ENCODE data around the gene RBM4B.

RBM4B gene

DNA sequence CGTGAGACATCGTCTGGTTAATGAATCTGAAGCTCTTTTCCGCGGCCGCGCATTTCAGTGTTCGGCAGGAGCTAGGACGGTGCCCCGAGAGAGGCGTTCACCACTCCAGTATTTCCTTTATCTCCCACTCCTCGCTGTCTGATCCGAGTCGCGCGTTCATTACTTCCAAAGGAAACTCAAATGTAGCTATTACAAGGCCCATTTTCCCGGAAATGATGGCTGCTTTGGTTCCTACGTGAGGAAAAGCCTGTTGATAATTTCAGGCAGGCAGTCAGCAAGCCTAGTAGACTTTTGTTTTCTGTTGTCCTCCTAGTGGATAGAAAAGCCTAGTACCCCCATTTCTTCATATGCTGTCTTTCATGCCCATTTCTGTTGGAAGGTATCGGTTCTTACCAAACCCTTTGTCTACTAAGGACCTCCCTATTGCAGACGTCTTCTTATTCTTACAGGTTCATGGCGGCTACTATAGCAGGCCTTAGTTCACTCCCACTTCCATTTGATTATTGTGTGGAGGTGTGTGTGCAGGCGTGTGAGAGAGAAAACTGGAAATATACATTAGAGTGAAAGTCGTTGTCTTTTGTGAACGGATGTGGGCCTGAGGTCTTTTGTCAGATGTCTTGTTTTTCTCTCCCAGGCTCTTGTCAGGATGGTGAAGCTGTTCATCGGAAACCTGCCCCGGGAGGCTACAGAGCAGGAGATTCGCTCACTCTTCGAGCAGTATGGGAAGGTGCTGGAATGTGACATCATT lies 38.4 kb downstream of the RBM4B start:
- no peak for DNase-seq

DNA sequence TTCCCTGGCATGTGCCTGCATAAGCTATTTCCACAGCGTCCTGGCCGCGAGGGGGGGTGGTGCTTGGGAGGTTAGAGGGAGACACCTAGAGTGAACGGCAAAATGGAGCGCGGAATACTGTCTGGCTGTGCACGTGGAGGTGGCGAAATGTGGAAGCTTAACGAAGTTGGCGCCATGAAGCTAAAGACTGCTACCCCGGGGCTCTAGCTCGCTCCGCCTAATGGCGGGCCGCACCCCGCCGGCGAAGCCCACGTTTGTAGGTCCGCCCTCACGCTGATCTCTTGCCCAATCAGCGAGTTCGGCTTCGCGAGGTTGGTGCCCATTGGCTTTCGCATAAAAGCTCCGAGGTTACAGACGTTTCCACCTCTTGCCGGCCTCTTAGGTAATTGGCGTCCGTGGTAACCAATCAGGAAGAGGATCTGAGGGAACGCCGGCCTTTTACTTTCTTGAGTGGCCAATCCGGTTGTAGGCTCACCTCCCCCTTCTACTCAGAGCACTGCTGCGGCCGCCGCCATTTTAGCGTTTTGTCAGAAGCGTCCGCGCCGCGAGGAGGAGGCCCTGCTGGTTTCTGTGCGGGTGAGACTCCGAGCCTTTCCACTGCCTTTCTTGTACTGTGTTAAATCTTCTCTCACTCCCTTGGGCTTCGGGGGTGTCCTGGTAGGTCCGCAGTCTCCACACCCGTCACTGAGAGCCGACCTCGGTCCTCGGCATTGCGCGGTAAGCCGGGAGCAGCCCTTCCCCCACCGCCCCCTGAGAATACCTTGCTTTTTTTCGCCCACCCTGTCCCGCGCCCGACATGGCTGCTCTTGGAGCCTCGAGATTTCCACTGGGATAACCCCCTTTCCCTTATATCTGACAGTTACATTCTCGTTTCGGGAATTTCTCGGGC lies 39.3 kb downstream of the RBM4B start, which contains the start of gene RBM4:
TSS of gene RBM4 (plus strand) at position 527 of the 889 bp plus-strand sequence. CDS start 1,009 bp downstream, outside the sequence.
- peak; percentile 99 for DNase-seq

DNA sequence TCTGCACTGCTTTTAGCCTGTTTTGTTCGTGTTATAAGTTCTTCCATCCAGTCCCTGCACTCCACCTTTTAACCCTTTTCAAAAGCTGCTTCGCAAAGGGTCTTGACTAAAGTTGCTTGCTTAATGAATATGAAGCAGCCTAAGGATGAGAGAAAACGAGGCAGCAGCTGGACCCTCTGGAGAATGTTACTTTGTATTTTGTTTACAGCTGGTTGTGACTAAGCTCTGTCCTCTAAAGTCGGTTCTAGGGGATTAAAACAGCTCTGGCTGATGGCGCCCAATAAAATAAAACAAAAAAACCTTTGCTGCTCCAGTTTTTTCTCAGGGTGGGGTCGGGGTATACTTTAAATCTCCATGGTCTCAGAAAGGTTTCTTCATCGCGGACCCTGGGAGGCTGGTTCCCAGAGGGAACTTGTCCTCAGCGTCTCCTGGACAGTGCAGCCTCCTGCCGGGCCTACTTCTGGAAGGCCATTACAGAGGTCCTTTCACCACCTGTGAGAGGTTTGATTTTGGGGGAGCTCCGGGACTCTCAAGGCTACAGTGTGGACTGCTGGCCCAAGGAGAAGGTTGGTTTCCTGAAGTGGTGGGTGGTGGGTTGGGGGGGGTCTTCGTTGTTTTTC lies 40.0 kb downstream of the RBM4B start:
- DNase-seq, result no peak

DNA sequence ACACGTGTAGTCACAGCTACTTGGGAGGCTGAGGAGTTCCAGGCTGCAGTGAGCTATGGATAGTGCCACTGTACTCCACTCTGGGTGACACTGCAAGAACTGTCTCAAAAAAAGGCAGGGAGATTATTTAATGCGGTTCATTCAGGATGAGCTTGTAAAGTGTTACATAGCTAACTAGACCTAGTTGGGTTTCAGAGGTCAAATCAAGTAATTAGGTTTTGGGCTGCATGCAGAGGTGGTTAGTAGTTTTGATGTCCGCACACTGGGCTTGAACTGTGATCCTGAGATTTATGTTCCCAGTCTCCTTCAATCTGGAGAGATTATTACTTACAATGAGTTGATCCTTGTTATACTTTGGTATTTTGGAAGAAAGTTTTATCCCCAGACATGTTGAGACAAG lies 41.3 kb downstream of the RBM4B start:
- no peak for DNase-seq

DNA sequence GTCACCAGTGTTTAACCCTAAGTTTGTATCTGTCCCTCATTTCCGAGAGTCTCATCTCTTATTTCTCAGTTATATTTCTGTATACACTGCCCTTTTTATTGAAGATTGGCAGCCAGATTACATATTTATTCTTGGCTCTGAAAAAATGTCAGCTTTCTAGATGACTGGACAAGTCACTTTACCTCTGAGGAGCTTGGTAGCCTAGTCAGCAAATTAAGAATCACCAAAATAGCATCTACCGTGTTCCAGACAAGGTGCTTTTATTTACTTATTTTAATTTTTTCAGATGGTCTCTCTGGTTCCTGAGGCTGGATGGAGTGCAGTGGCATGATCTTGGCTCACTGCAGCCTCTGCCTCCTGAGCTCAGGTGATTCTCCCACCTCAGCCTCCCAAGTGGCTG lies 44.7 kb downstream of the RBM4B start:
- DNase-seq, result no peak

DNA sequence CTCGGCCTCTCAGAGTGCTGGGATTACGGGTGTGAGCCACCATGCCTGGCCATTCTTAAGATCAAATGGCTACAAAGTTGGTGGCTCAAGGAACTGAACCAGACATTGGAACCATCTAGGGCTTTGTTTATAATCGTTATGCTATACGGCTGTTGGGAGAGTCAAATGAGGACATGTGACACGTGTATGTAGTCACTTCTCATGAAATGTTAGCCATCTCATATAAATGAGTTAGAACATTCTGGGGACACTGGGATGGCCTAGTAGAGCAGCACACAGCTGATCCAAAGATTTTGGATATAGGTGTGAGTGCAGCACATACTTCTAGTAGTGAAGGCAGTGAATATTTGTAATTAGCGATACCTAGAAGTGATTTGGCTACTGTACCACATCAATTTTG lies 45.8 kb downstream of the RBM4B start:
- DNase-seq, result no peak

DNA sequence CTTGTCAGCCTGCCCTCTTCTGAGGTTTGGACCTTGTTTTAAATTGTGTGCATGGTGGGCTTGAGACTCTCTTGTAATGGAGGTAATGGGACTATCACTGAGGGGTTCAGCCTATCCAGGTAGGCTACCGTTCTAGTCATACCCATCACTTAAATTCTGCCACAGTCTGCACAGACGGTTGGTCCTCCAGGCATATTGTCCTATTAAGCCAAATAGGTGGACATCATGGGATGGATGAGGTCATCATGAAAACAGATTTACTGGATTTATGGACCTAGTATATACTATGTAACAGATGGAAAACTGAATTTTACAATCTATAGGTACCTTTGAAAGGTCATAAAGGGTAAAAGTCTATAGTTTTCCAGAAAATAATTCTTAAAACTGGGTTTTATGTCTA lies 48.3 kb downstream of the RBM4B start:
- no peak for DNase-seq

DNA sequence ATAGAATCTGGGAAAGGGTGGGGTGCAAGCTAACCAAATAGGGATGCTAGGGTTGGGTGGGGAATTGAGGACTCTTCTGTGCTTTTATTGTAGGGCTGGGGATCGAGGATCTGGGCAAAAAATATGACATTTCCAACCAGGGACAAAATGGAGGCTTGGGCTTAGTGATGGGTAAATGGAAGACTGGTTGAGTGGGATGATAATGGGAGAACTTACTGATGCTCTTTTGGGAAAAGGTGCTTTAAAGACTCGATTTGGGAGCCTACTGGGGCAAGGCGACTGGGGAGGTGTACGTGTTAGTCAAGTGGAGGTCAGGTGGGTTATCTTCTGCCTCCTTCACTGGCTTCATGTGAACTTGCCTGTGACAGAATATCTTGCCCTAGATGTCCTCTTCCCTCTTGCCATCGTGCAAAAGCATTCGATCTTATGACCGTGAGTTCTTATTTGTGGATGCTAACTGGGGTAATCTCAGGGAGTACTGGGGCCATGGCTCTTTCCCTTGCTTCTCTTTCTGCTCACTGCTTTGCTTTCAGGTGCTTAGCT lies 49.6 kb downstream of the RBM4B start:
- no peak for DNase-seq

DNA sequence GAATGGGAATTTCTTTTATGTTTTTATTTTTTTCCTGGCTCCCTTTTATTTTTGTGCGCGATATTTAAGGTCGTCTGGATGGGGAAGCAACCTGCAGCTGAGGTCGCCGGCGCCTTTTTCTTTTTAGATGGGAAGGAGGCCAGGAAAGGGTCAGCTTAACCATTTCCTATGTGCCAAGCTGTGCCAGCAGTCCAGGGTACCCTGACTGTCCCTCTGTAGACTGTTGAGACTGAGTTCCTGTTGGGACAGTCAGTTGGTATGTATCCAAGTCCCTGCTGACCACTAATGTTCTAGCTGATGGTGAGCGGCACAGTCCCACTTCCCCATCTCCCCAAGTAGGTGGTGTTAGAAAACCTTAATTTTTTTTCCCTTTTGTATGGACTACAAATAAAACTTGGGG lies 50.8 kb downstream of the RBM4B start:
- DNase-seq, result no peak

DNA sequence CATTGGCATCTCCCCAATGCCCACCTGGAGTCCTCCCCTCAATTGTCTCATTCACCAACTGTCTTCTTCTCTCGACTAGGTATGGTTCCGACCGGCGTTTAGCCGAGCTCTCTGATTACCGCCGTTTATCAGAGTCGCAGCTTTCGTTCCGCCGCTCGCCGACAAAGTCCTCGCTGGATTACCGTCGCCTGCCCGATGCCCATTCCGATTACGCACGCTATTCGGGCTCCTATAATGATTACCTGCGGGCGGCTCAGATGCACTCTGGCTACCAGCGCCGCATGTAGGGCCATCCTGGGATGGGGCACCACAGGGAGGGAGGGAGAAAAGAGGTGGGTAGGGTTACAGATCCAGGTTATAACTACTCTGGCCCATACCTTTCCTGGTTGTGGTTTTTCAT lies 51.3 kb downstream of the RBM4B start:
- no peak for DNase-seq

DNA sequence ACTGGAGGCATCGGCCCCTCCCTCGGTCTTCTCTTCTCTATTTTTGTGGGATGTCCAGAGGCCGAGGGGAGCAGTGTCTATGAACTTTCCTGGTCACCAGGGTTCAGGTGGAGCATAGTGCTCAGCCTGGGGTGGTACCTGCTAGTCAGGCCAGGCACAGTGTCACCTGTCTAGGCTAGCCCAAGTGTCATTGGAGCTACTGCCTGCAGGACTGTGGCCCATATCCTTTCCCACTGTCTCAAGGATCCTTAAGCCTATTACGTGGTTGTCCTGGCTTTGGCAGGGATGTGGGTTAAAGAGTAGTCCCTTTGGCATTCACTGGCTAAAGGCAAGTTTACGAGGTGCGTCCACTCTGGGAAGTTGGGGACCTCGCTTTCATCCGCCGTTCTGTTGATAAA lies 51.9 kb downstream of the RBM4B start:
- no peak for DNase-seq

DNA sequence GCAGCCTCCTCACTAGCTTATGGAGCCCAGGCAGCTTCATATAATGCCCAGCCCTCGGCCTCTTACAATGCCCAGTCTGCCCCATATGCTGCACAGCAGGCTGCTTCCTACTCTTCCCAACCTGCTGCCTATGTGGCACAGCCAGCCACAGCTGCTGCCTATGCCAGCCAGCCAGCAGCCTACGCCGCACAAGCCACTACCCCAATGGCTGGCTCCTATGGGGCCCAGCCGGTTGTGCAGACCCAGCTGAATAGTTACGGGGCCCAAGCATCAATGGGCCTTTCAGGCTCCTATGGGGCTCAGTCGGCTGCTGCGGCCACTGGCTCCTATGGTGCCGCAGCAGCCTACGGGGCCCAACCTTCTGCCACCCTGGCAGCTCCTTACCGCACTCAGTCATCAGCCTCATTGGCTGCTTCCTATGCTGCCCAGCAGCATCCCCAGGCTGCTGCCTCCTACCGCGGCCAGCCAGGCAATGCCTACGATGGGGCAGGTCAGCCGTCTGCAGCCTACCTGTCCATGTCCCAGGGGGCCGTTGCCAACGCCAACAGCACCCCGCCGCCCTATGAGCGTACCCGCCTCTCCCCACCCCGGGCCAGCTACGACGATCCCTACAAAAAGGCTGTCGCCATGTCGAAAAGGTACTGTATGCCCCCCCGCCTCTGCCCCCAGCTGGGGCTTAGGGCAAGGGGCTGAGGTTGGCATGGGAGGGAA lies 52.5 kb downstream of the RBM4B start:
- no peak for DNase-seq

DNA sequence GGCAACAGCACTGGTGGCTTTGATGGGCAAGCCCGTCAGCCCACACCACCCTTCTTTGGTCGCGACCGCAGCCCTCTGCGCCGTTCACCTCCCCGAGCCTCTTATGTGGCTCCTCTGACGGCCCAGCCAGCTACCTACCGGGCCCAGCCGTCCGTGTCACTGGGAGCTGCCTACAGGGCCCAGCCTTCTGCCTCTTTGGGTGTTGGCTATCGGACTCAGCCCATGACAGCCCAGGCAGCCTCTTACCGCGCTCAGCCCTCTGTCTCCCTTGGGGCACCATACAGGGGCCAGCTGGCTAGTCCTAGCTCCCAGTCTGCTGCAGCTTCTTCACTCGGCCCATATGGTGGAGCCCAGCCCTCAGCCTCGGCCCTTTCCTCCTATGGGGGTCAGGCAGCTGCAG lies 53.2 kb downstream of the RBM4B start:
- DNase-seq, result no peak

DNA sequence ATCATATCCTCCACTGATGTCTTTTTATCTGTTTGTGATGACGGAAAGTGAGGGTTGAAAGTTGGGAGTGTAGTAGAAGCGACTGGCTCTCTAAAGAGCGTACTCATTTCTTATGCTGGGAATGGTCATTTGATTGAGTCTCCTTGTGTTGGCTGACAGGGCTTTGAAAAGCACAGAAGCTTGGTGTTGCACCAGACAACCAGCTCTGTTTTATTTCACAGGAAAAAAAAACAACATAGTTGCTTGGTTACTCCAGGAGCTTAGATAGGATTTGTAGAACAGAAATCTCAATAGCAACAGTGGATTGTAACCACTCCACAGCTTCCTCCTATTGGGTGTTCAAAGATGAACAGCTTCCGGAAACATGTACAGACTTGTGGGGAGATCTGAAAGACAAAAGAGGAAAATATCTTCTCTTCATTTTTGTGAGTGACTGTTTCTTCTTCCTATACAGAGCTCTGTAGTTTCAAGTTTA lies 58.6 kb downstream of the RBM4B start:
- DNase-seq, result no peak

DNA sequence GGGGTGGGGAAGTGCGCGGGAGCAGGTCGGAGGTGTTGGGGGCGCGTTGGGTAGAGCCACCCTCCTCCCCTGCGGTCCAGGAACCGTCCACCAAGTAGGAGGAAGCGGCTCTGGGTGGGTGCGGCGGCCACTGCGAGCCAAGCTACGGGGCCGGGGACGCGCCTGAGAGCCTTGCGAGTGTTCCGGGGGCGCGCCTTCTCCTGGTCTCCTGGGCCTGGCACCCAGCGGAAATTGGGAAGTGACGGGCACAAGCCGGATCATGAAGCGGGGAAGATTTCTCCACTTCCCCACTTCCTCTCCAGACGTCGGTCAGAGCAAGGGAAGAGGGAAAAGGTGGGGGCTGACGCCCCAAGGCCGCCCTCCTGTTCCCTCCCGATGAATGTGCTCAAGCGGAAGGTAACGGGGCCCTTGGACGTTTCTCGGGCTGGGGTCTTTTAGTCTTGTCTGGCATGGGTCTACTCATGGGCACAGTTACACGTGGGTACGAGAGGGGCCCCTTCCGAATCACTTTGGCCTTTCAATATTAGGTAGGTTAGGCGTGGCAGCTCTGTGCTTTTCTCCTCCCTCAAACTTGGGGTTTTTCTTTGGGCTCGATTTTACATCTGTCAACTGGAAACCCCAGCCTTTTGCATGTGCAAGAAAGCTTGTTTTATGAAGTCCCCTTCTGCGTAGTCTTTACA lies 60.4 kb downstream of the RBM4B start:
- no peak for DNase-seq

DNA sequence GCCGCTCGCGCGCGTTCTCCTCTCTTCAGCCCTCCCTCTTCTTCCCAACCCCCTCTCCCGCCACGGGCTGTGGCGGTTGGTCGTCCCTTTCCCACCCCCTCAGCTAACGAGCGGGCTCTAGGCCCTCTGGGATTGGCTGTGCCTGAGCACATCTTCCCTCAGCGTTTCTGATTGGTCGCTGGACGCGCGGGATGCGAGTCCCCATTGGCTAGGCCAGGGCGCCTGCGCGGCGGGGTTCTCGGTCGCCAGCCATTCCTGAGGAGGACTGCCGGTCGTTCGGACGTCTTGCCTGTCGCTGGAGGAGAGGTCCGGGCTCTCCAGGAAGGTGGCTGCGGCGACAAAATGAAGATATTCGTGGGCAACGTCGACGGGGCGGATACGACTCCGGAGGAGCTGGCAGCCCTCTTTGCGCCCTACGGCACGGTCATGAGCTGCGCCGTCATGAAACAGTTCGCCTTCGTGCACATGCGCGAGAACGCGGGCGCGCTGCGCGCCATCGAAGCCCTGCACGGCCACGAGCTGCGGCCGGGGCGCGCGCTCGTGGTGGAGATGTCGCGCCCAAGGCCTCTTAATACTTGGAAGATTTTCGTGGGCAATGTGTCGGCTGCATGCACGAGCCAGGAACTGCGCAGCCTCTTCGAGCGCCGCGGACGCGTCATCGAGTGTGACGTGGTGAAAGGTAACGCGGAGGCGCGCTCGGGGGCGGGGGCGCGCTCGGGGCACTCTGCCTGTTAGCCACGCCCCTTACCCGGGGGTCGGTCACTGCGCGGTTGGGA lies 61.1 kb downstream of the RBM4B start, which contains the start of gene RBM14:
TSS of gene RBM14 (plus strand) at position 252 of the 776 bp plus-strand sequence. CDS start at position 343, 91 bp downstream.
- DNase-seq, result peak; percentile 99
